Right ventricle myocardium superior (tissue), 1 donor: ENCODE results near the gene CDO1. TPM values are rescaled to one million over a fixed set of nuclear protein-coding genes. Genes with fewer than 3 reads are reported as not detected.

Experiments
- total RNA-seq: library from RNA; stranded (reverse); fragmentation: NEBNext Ultra II Directional; extraction: Animal tissue kit (Norgen Biotek cat#: 25700); gene quantifications from one replicate; pipeline ENCODE4 v1.2.1, GENCODE V29; 2021
- donor health status: DM: no; HTN: yes; CAD: no; lungs with severe emphysema.

CDO1 gene
- total RNA-seq, 1 donor from 2014 or later = 9.2 TPM

Other genes starting within 250 kb of the CDO1 start
- 2.7 TPM for gene TICAM2, start 214.2 kb downstream of the CDO1 start, total RNA-seq
- gene TMED7, start 190.6 kb downstream of the CDO1 start, total RNA-seq = 59.9 TPM
- gene ATG12, start 24.9 kb upstream of the CDO1 start, total RNA-seq = 23.0 TPM
- gene AP3S1, start 25.3 kb upstream of the CDO1 start, total RNA-seq = 49.1 TPM
- gene LVRN, start 145.8 kb upstream of the CDO1 start, total RNA-seq = 0.65 TPM
- gene ARL14EPL, start 215.8 kb upstream of the CDO1 start, total RNA-seq = not detected